ENCODE measurements around the gene MAGI2.

The MAGI2 gene

DNA sequence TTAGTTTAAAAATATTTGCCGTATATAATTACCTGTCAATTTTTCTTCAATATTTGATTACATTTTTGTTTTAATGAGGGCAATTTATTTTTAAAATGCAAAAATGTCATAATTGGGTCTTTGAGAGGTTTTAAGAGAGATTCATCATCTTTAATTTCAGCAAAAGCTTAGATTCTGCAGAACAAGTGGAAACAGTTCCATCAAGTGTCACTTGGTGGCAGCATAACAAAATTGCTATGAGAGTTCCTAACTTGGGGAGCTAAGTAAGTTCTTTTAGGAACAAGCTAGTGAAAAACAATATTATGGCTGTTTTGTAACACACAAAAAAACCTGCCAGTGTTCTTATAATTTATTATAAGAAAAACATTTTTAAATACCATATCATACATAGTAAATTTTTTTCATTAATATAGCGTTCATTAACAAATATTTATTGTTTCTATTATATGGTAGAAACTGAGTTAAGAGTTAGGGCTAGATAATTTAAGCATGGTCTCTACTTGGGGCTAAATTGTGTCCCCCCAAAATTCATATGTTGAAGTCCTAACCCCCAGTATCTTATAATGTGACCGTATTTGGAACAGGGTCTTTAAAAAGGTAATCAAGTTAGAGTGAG, 155.2 kb downstream of the MAGI2 start:
- no peak for DNase-seq

DNA sequence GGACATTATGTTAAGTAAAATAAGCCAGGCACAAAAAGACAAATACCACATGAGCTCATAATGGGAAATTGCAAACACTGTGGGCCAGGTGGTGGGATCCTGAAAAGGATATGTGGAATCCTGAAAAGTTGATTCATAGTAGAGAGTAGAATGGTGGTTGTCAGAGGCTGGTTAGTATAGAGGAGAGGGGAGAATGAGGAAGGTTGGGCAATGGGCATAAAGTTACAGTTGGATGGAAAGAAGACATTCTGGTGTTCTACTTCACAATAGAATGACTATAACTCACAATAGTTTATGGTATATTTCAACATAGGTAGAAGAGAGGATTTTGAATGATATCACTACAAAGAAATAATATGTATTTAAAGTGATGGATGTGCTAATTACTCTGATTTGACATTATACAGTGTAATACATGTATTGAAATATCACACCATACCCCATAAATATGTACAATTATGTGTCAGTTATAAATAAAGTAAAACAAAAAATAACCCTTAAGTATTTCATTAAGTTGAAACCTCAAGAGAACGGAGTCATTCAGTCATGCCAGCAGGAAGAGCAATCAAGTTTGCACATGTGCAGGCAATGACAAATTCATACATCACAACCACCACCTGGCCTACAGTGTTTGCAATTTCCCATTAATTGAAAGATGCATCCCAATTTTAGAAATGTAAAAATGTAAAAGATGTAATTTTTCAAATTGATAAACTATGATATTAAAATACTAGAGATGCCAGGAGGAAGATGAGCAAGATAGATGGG, 156.7 kb downstream of the MAGI2 start:
- no peak for DNase-seq

DNA sequence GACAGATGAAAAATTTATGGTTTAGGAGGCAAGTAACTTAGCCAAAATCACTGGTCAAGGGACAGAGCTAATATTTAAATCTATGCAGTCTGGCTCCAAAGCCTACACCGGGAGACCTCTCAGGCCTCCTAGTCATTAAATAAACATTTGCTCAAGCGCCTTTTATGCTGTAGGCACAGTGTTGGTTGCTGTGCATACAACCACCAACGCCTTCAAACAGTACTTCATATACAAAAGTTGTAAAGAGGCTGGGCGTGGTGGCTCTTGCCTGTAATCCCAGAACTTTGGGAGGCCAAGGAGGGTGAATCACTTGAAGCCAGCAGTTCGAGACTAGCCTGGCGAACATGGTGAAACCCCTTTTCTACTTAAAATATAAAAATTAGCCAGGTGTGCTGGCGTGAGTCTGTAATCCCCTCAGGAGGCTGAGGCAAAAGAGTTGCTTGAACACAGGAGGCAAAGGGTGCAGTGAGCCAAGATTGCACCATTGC, 159.8 kb downstream of the MAGI2 start:
- no peak for DNase-seq

DNA sequence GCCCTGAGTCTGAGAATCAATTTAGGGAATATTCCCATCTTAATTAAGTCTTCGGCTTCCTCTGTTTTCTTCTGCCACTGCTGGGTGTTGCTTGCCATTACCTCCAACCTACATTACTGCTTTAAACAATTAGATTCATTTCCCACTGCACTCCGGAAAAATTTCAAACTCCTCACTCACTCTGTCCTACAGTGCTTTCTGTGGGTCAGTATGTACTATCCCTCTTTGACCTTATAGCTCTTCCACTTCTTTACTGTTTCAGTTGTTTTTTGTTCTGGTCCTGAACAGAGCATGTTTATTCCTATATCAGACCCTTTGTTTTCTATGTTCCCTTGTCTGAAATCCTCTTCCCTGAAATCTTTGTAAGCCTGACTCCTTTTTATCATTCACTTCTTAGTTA, 160.6 kb downstream of the MAGI2 start:
- DNase-seq, result no peak

DNA sequence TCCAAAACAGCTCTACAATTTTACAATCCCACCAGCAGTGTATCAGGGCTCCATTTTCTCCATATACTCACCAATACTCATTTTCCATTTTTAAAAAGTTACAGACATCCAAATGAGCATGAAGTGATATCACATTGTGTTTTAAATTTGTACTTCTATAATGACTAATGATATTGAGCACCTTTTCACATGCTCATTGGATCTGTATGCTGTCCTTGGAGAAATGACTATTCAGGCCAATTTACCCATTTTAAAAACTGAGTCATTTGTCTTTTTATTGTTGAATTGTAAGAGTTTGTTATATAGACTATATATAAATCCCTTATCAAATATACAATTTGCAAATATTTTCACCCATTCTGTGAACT, 162.0 kb downstream of the MAGI2 start:
- DNase-seq, result no peak

DNA sequence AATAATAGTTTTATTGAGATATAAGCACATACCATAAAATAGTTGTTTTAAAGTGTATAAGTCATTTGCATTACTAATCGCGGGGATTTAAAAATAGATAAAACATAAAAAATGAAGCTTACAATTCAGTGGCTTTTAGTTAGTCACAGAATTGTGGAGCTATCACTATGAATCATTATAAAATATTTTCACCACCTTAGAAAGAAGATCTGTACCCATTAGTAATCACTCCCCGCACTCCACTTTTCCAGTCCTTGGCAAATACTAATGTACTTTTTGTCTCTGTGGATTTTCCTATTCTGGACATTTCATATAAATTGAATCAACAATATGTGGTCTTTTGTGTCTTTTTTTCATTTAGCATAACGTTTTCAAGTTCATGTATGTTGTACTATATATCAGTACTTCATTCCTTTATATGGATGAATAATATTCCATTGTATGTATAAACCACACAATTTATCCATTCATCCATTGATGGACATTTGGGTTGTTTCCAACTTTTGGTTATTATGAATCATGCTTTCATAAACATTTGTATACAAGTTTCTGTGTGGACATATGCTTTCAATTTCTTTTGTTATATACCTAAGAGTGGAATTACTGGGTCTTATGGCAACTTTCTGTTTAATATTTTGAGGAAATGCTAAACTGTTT, 162.5 kb downstream of the MAGI2 start:
- DNase-seq, result no peak

DNA sequence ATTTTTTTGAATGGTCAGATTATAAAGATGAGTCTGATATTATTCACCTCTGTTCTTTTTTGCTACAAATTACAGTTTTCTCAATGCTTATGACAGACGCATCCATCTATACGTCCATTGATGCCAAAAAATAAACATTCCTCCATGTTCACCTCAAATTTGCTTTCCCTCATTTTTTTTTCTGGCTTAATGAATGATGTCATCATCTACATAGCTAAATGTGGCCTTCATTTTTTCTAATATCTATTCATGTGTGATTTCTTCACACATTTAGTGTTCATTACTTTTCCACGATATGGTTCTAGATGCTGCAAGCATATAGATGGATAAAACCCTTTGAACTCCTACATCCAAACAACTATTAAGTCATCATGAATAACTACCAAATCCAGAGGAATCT, 163.1 kb downstream of the MAGI2 start:
- DNase-seq, result no peak

DNA sequence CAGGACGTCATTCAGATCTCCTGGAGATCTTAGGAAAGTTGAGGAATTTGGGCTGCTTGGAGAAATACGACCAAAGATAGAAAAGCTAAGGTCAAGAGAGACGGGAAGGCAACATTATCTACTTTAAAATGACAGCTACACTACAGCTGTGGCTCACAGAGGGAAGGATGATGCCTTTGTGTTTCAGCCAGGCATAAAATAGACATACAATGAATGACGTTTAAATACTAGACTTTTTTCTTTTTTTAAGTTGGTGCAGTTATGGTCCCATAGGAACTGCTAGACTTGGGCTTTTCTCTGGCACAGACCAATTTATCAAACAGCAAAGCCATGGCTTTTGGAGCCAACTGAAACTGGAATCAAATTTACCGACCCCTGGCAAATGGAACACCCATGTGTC, 164.8 kb downstream of the MAGI2 start:
- DNase-seq, result no peak

DNA sequence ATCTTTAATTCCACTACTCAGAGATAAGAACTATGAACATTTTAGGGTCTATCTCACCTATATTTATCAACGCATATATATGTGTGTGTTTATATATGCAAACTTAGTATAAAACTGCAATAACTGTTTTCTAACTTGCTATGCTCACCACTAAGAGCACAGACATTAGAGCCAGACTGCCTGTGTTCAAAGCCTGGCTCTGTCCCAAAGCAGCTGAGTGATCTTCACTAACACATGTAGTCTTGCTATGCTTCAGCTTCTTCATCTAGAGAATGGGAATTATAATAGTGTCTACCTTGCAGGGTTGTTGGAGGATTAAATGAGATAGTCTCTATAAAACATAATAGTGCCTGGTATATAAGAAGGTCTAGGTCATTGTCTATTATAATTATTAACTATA, 165.5 kb downstream of the MAGI2 start:
- no peak for DNase-seq

DNA sequence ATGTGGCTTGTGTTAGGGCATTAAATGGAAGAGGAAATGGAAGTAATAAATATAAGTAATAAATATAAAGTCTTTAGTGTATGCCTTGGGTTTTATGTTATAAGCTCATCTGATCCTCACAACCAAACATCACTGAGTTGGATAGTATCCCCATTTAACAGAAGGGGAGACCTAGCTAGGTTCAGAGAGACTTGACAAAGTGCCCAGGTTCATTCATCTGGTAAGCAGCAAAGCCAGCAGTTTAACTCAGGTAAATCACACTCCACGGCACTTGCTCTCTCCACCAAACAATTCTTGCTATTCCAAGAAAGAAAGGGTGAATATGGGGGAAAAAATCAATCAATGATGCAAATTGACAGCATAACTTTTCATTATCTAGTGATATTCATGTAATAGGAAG, 167.3 kb downstream of the MAGI2 start:
- DNase-seq, result no peak

DNA sequence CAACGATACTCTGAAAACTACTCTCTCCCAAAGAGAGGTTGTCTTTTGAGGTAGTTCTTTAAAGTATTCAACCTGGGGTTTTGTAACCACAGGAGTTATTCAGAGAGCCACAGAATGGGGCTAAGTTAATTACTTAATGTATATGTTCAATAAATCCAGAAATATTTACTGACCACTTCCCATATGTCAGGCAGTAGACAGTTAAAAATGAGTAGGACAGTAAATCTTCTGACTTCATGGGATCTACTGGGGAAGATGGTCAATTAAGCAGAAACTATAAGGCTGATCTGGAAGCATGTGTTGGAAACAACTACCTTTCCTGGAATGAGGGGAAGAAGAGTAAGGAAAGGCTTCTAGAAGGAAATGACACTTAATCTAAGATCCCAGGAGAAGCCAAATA, 167.7 kb downstream of the MAGI2 start:
- DNase-seq, result no peak

DNA sequence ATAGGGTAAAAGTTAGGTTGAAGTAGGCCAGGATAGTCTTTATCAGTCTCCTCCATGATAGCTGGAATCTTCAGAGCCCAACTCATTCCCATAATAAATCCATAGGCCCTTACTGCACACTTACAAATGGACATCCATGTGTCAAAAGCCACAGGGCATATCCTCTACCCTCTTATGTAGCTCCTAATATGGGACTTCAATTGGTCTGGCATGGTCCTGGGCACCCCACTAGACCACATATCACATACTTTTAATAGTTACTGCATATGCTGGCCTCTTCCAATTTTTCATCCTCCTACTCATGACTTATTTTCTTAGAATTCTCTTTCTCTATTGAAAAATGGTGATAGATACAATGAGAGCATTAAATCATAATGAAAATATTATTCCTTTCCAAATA, 169.3 kb downstream of the MAGI2 start:
- DNase-seq, result no peak

DNA sequence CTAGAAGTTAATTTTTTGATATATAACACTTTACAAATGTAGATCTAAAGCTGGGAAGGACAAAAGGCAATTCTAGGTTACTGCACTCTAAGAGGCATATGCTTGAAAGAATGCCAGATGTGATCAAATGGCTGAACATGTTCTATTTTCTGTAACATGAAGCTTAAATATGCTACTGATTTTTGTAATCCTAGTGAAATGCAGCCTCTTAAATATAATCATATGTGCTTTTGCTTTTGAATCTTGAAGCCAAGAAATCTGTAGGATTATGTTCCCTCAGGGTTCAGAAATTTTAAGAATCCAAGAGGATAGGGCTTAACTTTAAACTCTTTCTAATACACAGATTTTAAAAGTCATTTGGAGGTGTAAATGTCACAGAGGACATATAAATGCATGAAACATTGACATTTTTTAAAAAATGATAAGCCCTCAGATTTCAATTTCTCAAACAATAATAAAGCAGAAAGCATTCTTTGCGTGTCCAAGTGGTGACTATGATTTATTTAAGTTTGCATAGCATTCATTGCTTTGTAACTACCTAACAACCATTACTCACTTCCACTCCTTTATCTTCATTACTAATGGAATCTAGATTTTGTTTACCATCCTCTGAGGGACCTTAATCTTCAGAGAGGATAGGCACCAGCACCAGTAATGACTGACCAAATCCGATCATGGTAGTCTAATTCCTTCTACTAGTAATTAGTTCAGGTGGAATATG, 170.4 kb downstream of the MAGI2 start:
- no peak for DNase-seq

DNA sequence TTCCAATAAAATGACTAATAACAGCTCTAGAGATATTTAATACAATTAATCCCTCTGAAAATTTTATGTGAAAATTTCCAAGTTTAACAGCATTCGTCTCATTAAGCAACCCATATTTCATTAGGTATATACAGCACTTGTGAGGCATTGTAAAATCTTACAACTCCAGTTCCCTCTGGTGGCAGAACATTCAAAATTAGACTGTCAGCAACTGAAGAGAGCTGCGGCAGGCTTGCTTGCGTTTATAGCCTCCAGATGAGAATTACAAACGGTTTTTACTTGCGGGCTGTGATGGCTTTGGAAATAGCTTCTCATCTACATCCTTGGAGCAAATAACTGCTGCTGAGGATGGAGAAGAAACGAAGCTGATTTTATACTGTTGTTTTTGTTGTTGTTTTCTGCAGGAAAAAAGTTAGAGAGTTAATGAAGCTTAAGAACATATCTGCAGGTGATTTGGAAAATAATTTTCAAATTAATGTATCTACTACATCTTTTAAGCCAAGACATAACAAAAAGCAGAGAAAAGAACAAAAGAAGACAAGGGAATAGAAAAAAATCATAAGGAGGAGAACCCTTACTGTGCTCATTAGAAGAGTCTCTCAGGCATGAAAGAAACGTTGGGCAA, 171.3 kb downstream of the MAGI2 start:
- DNase-seq, result no peak

DNA sequence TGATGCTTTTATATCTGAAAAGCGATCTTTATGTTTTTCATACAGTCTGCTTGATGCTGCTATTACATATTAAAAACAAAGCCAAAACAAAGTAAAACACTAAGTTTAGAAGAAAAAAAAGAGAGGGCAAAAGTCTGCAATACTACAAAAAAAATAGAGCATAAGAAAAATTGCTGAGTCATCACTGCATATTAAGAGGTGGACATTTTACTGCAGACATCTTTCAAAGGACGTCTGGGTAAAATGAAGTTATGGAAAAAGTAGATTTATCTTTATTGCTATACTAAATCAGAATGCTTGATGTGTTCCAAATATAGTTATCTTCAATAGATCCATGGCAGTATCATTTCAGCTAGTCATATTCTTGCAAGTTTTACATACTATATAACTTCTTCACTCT, 172.0 kb downstream of the MAGI2 start:
- DNase-seq, result no peak

DNA sequence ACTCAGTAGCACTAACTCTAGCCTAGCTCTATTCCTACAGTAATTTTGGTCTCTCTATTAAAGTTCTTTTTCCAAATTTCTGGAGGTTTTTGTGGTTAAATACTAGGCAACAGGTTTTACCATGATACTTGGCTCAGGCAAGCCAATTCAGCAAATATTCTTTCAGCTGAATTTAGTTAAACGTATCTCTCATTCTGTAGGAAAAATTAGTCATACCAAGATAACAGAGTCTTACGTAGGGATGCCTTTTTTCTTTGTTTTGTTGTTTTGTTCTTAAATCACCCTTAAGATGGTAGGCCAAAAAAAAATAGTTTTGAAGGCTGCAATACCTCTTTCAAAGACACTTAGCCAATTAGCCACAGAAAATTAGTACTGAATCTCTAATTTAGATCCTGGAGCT, 180.5 kb downstream of the MAGI2 start:
- DNase-seq, result no peak

DNA sequence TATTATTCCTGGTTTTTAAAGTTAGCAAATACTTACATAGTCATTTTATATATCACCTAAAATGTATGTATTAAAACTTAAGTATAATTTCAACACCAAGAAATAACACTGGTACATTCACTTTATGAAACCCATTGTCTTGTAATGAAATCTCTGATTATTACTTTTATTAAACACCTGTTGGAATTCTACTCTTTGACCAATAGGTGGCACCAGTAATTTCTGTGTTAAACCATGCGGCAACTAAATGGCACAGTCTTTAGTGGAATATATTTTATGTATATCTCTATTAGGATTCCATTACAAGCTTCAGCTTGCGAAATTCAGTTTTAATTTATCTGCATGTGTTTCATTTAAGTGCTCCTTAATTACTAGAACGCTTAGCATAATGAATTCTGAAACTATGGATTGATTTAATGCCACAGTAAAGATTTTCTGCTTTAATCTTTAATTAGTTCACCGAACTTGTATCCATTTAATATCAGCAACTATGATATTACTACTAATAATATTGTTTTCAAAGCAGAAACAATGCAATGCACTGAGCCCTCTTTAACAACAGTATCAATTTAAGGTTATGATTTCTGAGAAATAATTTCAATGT, 181.3 kb downstream of the MAGI2 start:
- DNase-seq, result no peak

DNA sequence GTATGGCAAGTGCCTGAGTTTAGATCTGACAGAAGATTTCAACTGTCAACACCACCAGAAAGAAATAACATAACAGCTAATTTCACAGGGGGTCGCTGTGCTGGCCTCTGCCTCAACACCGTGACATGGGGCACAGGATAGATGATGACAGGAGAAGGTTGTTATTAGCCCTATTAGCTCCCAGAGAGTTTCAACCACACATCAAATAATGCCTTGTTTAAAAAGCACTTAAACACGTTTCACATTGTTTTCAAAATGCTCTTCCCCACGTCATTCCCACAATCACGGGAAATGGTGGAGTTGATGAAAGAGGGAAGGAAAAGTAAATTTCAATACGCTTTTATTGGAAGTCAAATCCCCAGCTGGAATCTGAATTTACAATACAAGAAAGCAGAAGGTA, 184.7 kb downstream of the MAGI2 start:
- no peak for DNase-seq

DNA sequence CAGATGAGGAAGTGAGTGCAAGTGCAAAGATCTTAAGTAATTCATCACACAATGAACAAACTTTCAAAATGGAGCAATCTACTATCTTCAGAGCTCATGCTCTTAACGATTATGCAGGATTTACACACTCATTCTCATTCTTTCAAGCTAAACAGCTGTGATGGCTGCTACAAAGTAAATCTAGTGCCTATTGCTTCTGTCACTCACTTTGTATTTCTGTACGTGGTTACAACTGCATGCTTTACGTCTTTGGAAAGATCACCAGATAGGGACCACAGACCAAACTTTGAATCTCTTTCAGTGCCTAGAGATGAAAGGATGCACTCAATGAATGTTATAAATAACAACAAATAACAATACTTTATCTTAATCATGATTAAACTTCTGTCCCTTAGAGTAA, 194.6 kb downstream of the MAGI2 start:
- DNase-seq, result no peak

DNA sequence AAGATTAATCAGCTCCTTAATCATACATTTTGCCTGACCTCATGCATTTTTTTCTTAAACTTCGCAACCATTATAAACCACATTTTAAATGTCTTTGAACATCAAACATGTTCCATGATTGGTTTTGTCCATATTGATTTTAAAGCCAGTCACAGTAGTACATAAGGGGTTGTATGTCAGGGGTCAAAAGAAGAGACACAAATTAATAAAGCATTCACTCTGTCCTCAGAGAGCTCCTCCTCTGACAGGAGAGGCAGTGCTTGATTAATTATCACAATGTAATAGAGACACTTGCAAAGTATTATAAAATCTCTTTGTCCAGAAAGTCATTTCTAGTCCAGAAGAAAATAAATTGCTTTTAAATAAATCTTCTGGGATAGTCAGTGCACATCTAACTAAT, 195.5 kb downstream of the MAGI2 start:
- DNase-seq, result no peak

DNA sequence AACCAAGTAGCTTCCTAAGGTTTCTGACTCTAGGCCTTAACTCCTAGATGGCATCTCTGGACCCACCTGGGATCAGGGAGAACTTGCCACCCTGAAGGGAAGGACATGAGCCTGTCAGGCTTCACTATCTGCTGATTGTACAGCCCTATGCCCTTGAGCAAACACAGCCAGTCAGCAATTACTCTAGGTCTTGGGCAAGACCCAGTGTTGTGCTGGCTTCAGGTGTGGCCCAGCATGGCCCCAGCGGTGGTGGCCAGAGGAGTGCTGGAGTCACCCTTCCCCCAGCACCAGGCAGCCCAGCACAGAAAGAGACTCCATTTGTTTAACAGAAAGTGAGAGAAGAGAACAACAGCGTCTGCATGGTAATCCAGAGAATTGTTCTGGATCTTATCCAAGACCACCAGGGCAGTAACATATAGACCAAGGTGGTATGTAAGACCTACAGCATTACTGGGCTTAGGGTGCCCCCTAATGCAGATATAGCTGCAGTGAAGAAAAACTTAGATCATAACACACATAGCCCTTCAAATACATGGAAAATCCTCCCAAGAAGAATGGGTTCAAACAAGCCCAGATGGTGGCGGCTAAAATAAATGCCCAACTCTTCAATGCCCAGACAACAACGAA, 207.7 kb downstream of the MAGI2 start:
- DNase-seq, result no peak

DNA sequence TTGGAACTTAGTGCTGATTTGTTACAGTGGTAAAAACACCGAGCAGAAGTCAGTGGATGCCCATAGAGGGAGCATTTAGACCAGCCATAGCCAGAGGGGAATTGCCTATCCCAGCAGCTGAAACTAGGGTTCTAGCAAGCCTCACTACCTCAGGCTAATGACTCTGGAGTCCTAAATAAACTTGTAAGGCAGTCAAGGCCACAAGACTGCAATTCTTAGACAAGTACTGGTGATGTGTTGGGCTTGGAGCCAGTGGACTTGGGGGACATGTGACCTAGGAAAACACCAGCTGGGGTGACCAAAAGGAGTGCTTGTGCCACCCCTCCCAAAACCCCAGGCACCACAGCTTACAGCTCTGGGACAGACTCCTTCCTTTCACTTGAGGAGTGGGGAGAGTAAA, 209.0 kb downstream of the MAGI2 start:
- no peak for DNase-seq

Data from 8988T (cell line).